Natural killer cell treated with Interleukin-12 subunit alpha and Interleukin-12 subunit beta and Interleukin-15 and Interleukin-18, amount 100 ng/mL, for 72 hours (primary cell): ENCODE results near the gene DENND5A. TPM values are rescaled to one million over a fixed set of nuclear protein-coding genes. Genes with fewer than 3 reads are reported as not detected.
"Not testable (repeated sequence)": the region's sequence is repeated elsewhere in the genome, so short reads cannot be mapped to it uniquely, and the experiment has no call there.

Experiments used
- ATAC-seq, 2 donors: fragments of 150-1000 bp; cut with Tn5 transposase in 1 of 2; sonication (Bioruptor Pico), chemical (Tn5 transposase) in 1 of 2; 2 replicates each; pipeline ENCODE4 v1.10.0; 2021
- DNase-seq: peaks from one replicate; pipeline ENCODE4 v3.0.0; 2022; ENCODE audit warnings: low spot score
- H3K27ac Mint-ChIP-seq, 2 donors: 1 replicate in 1 of 2; 2 replicates in 1 of 2; pipeline ENCODE4 v1.8.0; 2022; ENCODE audit warnings: mixed read lengths in 2 of 2, mild to moderate bottlenecking in 1 of 2, moderate library complexity in 1 of 2
- H3K27me3 Mint-ChIP-seq, 2 donors: 1 replicate in 1 of 2; 2 replicates in 1 of 2; pipeline ENCODE4 v1.8.0; 2022; ENCODE audit warnings: mixed read lengths in 2 of 2
- H3K36me3 Mint-ChIP-seq: one replicate; pipeline ENCODE4 v1.8.0; 2022; ENCODE audit warnings: mixed read lengths
- H3K4me1 Mint-ChIP-seq, 2 donors: 1 replicate in 1 of 2; 2 replicates in 1 of 2; pipeline ENCODE4 v1.8.0; 2022; ENCODE audit warnings: low read depth in 2 of 2, mixed read lengths in 2 of 2, mild to moderate bottlenecking in 1 of 2
- H3K4me3 Mint-ChIP-seq: one replicate; pipeline ENCODE4 v1.8.0; 2022; ENCODE audit warnings: mixed read lengths
- H3K9me3 Mint-ChIP-seq: 2 replicates; pipeline ENCODE4 v1.8.0; 2022; ENCODE audit warnings: mixed read lengths
- total RNA-seq, 2 donors: library from RNA; stranded (reverse); gene quantifications; one replicate each; pipeline ENCODE4 v1.2.3, GENCODE V29; 2022

The DENND5A gene
- total RNA-seq, 2 donors from 2014 or later = 69.8 to 200 TPM

GRCh38 chr11:9161991-9162390 is 103.2 kb downstream of the DENND5A start:
- H3K27me3 Mint-ChIP-seq, H3K9me3 Mint-ChIP-seq, H3K36me3 Mint-ChIP-seq, H3K27ac Mint-ChIP-seq, ATAC-seq, DNase-seq, H3K4me3 Mint-ChIP-seq: not testable (repeated sequence)
- peaks cover 12 to 14% of the 10 kb centered on the region in 2 donors for H3K4me1 Mint-ChIP-seq

DNA sequence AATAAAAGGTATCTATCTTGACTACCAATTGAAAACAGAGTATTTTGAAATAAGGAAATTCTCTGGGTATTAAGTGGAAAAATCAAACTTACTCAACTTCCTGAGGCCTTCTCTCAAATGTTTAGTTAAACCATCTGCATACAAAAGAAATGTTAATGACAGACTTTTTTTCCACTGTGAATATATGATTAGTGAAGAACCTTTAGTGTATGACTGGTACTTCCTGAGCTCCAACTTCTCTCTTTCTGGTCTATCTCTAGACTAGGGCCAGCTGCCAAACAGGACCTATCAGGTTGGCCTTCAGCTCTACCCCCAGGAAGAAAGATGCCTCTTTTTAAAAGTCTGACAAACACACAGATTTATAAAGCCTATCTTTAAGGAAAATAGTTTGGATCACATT is 105.0 kb downstream of the DENND5A start:
- DNase-seq = no peak
- peaks cover 4% of the 10 kb centered on the region for H3K36me3 Mint-ChIP-seq
- no peak overlapping the region for H3K4me3 Mint-ChIP-seq
- no peaks in the 10 kb centered on the region for H3K27me3 Mint-ChIP-seq
- H3K27ac Mint-ChIP-seq = peak overlapping the region; percentile 57 to 62
- H3K4me1 Mint-ChIP-seq = peaks cover 12 to 14% of the 10 kb centered on the region in 2 donors
- no peak for ATAC-seq
- no peaks in the 10 kb centered on the region for H3K9me3 Mint-ChIP-seq

DNA sequence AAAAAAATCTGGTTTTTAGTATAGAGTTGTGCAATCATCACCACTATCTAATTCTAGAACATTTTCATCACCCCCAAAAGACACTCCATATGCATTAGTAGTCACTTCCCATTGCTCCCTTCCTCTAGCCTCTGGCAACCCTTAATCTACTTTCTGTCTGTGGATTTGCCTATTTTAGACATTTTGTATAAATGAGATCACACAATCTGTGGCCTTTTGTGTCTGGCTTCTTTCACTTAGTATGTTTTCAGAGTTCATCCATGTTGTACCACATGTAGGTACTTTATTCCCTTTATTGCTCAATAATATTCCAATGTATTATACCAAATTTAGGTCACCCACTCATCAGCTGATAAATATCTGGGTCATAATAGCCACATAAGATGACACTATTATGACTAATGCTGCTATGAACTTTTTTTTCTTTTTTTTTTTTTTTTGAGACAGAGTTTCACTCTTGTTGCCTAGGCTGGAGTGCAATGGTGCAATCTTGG is 106.2 kb downstream of the DENND5A start:
- no peaks in the 10 kb centered on the region for H3K9me3 Mint-ChIP-seq
- peak overlapping the region; percentile 38 to 75 for H3K27ac Mint-ChIP-seq
- H3K4me1 Mint-ChIP-seq = peaks cover 12 to 14% of the 10 kb centered on the region in 2 donors
- H3K36me3 Mint-ChIP-seq = peaks cover 4% of the 10 kb centered on the region
- H3K4me3 Mint-ChIP-seq = peak overlapping the region; percentile 26
- ATAC-seq (peak; percentile 65 to 67), DNase-seq (no peak)
- H3K27me3 Mint-ChIP-seq = no peaks in the 10 kb centered on the region

DNA sequence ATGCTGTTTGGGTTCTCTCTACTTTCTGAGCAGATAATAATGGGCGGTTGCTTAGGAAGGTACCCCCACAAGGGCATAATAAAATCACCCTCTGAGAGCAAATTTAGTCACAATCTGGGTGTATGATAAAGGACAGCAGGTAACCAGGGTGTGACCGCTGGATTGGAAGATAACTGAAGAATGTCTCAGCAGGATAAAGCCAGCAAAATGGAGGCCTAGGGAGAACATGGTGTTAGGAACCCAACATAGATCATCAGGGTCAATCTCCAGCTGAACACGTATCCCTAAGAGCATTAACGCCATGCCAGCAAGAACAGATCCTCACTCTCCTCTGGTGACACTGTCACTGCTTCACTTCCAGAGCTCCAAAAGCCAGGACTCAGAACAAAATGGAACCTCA is 109.2 kb downstream of the DENND5A start:
- H3K27ac Mint-ChIP-seq = no peak overlapping the region
- ATAC-seq (no peak), DNase-seq (no peak)
- H3K27me3 Mint-ChIP-seq = no peaks in the 10 kb centered on the region
- H3K4me3 Mint-ChIP-seq = no peak overlapping the region
- no peaks in the 10 kb centered on the region for H3K9me3 Mint-ChIP-seq
- peaks cover 12 to 14% of the 10 kb centered on the region in 2 donors for H3K4me1 Mint-ChIP-seq
- H3K36me3 Mint-ChIP-seq = peaks cover 4% of the 10 kb centered on the region

DNA sequence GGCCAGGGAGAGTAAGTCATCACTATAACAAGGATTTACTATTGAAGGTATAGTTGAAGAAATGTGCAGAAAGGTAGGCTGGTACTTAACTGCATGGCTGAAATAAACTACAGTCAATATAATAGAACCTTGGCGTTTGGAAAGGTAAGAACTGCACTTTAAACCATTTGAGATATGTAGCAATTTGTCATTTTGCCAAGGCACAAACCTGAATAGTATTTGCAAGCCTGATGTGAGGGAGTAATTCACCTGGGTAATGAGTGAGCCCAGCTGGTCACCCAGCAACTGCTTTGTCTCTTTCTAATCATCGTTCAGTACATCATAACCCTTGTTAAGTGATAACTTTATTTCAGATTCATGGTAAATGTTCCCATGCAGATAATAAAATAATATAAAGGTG is 111.5 kb downstream of the DENND5A start:
- H3K4me1 Mint-ChIP-seq = peaks cover under 1 to 2% of the 10 kb centered on the region in 2 donors
- H3K4me3 Mint-ChIP-seq = no peak overlapping the region
- ATAC-seq (no peak), DNase-seq (no peak)
- no peaks in the 10 kb centered on the region for H3K9me3 Mint-ChIP-seq
- no peak overlapping the region for H3K27ac Mint-ChIP-seq
- peaks cover 7% of the 10 kb centered on the region for H3K36me3 Mint-ChIP-seq
- H3K27me3 Mint-ChIP-seq = no peaks in the 10 kb centered on the region

GRCh38 chr11:9151631-9152030 is 113.5 kb downstream of the DENND5A start:
- H3K9me3 Mint-ChIP-seq = no peaks in the 10 kb centered on the region
- no peak overlapping the region for H3K4me3 Mint-ChIP-seq
- no peak overlapping the region for H3K27ac Mint-ChIP-seq
- H3K4me1 Mint-ChIP-seq = no peaks in the 10 kb centered on the region
- peaks cover 18% of the 10 kb centered on the region for H3K36me3 Mint-ChIP-seq
- H3K27me3 Mint-ChIP-seq = no peaks in the 10 kb centered on the region
- ATAC-seq (no peak), DNase-seq (no peak)

DNA sequence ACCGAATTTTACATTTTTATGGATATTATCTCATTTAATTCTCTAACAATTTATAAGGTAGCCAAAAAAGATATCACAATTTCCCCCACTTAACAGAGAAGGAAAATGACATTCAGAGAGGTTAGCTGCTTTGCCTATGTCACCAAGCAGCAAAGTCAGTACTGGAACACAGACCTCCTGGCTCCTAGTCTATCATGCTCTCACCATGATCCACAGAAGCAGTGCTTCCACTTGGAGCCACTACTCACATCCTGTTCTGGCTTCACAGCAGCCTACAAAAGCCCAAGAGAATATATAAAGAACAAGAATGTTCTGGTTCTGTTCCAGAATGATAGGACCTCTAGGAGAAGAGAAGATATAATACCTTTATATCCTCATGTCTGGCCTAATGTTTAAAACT is 114.2 kb downstream of the DENND5A start:
- H3K9me3 Mint-ChIP-seq = no peaks in the 10 kb centered on the region
- no peak for ATAC-seq
- no peak overlapping the region for H3K4me3 Mint-ChIP-seq
- H3K4me1 Mint-ChIP-seq = no peaks in the 10 kb centered on the region
- no peaks in the 10 kb centered on the region for H3K27me3 Mint-ChIP-seq
- peaks cover 20% of the 10 kb centered on the region for H3K36me3 Mint-ChIP-seq
- no peak for DNase-seq
- no peak overlapping the region for H3K27ac Mint-ChIP-seq

DNA sequence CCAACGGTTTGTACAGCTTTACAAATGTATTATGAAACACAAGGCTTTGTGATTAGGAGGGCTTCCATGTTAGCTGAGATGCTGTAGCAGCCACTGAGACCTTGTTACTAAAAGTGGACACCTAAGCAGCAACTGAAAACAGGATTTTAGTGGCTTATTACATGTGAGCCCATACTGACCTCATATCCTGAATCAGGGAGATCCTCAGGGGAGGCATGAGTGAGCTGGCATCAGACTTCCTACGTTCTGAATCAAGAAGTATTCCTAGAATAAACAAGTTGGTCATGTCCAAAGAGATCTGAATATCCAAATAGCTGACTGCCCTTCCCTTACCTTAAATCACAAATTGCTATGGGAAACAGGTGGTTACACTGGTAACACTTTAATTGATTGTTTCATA is 114.6 kb downstream of the DENND5A start:
- no peak overlapping the region for H3K27ac Mint-ChIP-seq
- DNase-seq (no peak), ATAC-seq (no peak)
- H3K27me3 Mint-ChIP-seq = no peaks in the 10 kb centered on the region
- H3K9me3 Mint-ChIP-seq = no peaks in the 10 kb centered on the region
- H3K4me3 Mint-ChIP-seq = no peak overlapping the region
- peaks cover 20% of the 10 kb centered on the region for H3K36me3 Mint-ChIP-seq
- H3K4me1 Mint-ChIP-seq = no peaks in the 10 kb centered on the region

GRCh38 chr11:9148727-9149126 is 116.4 kb downstream of the DENND5A start:
- Mint-ChIP-seq H3K9me3 (no peaks in the 10 kb centered on the region), H3K27ac (no peak overlapping the region), H3K4me3 (no peak overlapping the region), H3K4me1 (no peaks in the 10 kb centered on the region), H3K36me3 (peaks cover 20% of the 10 kb centered on the region), H3K27me3 (no peaks in the 10 kb centered on the region)
- DNase-seq (no peak), ATAC-seq (no peak)

DNA sequence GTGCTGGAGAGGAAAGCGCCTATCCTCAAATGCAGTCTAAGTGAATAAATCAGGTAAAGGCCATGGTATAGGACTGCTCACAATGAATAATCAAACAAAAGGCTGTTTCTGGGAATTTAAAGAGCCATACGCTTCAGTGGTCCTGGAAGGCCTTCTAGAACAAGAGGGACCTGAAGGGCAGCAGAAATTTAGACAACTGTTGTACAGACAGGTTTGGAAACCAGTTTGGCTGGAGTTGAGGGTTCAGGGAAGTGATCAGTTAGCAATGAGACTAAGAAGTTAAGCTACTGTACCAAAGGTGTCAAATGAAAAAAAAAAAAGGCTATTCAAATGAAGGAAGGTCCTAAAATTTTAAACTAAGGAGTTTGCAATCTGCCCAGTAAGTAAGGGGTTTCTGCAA is 117.1 kb downstream of the DENND5A start:
- ATAC-seq = no peak
- peaks cover 20% of the 10 kb centered on the region for H3K36me3 Mint-ChIP-seq
- H3K27ac Mint-ChIP-seq = no peak overlapping the region

DNA sequence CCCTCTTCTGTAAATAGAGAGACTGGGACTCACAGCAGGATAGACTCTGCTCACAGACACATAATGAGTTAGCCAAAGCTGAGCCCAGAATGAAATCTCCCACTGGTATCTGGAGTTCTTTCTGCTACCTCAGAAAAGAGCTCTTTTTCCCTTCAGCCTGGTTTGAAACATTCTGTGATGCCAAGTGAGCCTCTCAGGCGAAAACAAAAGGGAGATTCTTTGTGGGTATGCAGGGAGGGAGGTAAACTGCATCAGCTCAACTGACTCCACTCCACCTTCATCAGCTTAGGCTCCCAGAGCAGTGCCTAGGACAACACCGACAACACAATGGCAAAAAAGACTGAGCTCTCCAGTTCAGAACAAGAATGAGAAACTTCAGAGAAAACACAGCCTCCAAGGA is 118.7 kb downstream of the DENND5A start:
- Mint-ChIP-seq H3K4me3 (no peak overlapping the region), H3K9me3 (no peaks in the 10 kb centered on the region), H3K27ac (no peak overlapping the region), H3K27me3 (no peaks in the 10 kb centered on the region), H3K4me1 (no peaks in the 10 kb centered on the region), H3K36me3 (peaks cover 20% of the 10 kb centered on the region)
- ATAC-seq = no peak
- no peak for DNase-seq

More for the DNA sequence above, 117.1 kb downstream of the DENND5A start:
- no peaks in the 10 kb centered on the region for H3K4me1 Mint-ChIP-seq
- DNase-seq = no peak
- H3K27me3 Mint-ChIP-seq = no peaks in the 10 kb centered on the region
- H3K9me3 Mint-ChIP-seq = no peaks in the 10 kb centered on the region
- no peak overlapping the region for H3K4me3 Mint-ChIP-seq

GRCh38 chr11:9145283-9145682 is 119.9 kb downstream of the DENND5A start:
- H3K36me3 Mint-ChIP-seq = peaks cover 20% of the 10 kb centered on the region

GRCh38 chr11:9144828-9145227 is 120.3 kb downstream of the DENND5A start:
- ATAC-seq (no peak), DNase-seq (no peak)
- no peaks in the 10 kb centered on the region for H3K4me1 Mint-ChIP-seq
- no peaks in the 10 kb centered on the region for H3K9me3 Mint-ChIP-seq
- H3K27me3 Mint-ChIP-seq = no peaks in the 10 kb centered on the region
- peaks cover 20% of the 10 kb centered on the region for H3K36me3 Mint-ChIP-seq
- H3K4me3 Mint-ChIP-seq = no peak overlapping the region
- no peak overlapping the region for H3K27ac Mint-ChIP-seq

More at GRCh38 chr11:9145283-9145682, 119.9 kb downstream of the DENND5A start:
- H3K27me3 Mint-ChIP-seq = no peaks in the 10 kb centered on the region
- H3K4me1 Mint-ChIP-seq = no peaks in the 10 kb centered on the region
- no peak for ATAC-seq
- DNase-seq = no peak
- no peak overlapping the region for H3K4me3 Mint-ChIP-seq
- H3K9me3 Mint-ChIP-seq = no peaks in the 10 kb centered on the region
- no peak overlapping the region for H3K27ac Mint-ChIP-seq

DNA sequence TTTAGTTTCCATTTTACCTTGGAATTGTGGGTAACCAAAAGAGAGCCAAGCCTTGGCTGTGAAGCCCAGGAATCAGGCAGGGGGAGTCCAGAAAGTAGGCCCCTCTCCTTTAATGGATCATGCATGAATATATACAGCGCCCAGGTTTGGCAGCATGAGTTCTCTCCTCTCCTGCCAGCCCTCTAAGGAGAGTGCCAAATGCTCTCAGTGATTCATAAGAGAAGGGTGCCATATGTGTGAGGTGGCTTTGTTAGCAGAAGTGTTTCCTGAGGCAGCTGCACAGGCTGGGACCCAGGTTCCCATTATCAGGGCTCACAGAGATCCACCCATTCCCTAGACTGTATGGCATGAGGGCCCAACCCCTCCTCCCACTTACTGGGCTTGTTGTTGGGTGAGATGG is 121.4 kb downstream of the DENND5A start:
- H3K27ac Mint-ChIP-seq = no peak overlapping the region
- no peak for ATAC-seq
- no peaks in the 10 kb centered on the region for H3K27me3 Mint-ChIP-seq
- peaks cover 0 to 3% of the 10 kb centered on the region in 2 donors for H3K4me1 Mint-ChIP-seq
- H3K4me3 Mint-ChIP-seq = no peak overlapping the region
- no peak for DNase-seq
- H3K36me3 Mint-ChIP-seq = peaks cover 13% of the 10 kb centered on the region
- H3K9me3 Mint-ChIP-seq = no peaks in the 10 kb centered on the region

DNA sequence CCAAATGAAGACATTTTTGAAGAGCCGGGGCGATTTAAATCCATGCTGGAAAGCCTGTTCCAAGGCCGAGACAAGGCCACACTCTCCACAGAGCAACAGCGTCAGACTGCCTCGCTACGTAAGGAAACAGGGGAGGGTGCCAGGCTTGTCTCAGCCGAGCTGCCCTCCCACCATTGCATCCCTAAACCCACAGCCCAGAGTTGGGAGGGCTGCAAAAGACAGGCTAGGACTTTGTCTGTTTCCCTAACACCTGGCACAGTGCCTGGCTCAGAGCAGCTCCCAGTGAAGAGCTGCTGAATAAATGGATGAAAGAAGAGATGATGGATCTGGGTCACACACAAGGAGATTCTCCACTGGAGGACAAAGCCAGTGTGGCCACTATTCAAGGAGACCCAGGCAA is 122.4 kb downstream of the DENND5A start:
- DNase-seq = no peak
- H3K27ac Mint-ChIP-seq = peak overlapping the region in 1 of 2 donors; percentile 14
- H3K36me3 Mint-ChIP-seq = peaks cover 6% of the 10 kb centered on the region
- H3K4me1 Mint-ChIP-seq = peaks cover 0 to 6% of the 10 kb centered on the region in 2 donors
- ATAC-seq = no peak
- no peaks in the 10 kb centered on the region for H3K27me3 Mint-ChIP-seq
- H3K4me3 Mint-ChIP-seq = no peak overlapping the region
- no peaks in the 10 kb centered on the region for H3K9me3 Mint-ChIP-seq
